ENCODE results near the gene FILIP1. TPM values are rescaled to one million over a fixed set of nuclear protein-coding genes. Genes with fewer than 3 reads are reported as not detected.

The FILIP1 gene
- total and polyA plus RNA-seq, 10 of the 15 experiments (the other 5 are each of a cell fraction or from before 2014, with no cell fraction given) = 0.23 to 2.0 (median 0.44) TPM

DNA sequence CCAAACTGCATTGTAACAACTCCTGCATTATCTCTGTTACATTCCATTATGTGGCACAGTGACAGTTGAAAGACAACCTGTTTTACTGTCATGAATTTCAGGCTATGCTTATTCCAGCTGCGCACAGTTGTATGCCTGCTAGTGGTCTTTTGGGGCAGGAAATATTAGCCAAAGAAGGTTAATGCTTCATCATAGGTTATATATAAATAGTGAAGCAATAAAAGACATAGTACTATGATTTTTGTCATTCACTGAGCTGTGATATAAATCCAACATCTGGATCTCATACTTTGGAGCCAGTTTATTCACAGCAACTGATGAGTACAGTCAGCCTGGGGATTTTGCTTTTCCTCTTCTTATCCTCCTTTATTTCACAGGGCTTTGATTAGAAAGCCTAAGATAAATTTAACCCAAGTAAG lies 55.6 kb downstream of the FILIP1 start:
- Histone ChIP-seq H2AFZ (ENCODE audit: control insufficient read depth, low read depth, low read length) (no peak overlapping the region), H3K4me2 (ENCODE audit: control insufficient read depth, insufficient read depth) (no peak overlapping the region), H3K36me3 (ENCODE audit: control insufficient read depth in 2 of 2, insufficient read depth in 2 of 2, low read length in 1 of 2) (no peaks in the 10 kb centered on the region), H3K9ac (ENCODE audit: control insufficient read depth, insufficient read depth, low read length) (no peak overlapping the region), H3K4me3 (no peak overlapping the region), H3K27me3 (replicated peaks in 1 of 2; ENCODE audit: control insufficient read depth in 2 of 2, insufficient read depth in 2 of 2, low read length in 1 of 2) (no peaks in the 10 kb centered on the region), H3K79me2 (ENCODE audit: control insufficient read depth, insufficient read depth, low read length) (no peaks in the 10 kb centered on the region), H3K4me1 (ENCODE audit: control insufficient read depth, insufficient read depth, low read length) (no peaks in the 10 kb centered on the region), H4K20me1 (ENCODE audit: control insufficient read depth, insufficient read depth) (no peaks in the 10 kb centered on the region), H3K27ac (ENCODE audit: control insufficient read depth, insufficient read depth) (no peak overlapping the region), H3K9me3 (replicated peaks; ENCODE audit: control insufficient read depth, insufficient read depth, low read length) (no peaks in the 10 kb centered on the region)
- TF ChIP-seq CHD2 (IDR thresholded peaks at IDR 0.05; ENCODE audit: borderline replicate concordance, low read depth, low read length) (no peak), MYC (IDR thresholded peaks at IDR 0.05; ENCODE audit: insufficient read depth, insufficient read length, insufficient replicate concordance, low read length, severe bottlenecking) (no peak), CHD4 (IDR thresholded peaks at IDR 0.05) (no peak)
- TF ChIP-seq, protein P1, sequence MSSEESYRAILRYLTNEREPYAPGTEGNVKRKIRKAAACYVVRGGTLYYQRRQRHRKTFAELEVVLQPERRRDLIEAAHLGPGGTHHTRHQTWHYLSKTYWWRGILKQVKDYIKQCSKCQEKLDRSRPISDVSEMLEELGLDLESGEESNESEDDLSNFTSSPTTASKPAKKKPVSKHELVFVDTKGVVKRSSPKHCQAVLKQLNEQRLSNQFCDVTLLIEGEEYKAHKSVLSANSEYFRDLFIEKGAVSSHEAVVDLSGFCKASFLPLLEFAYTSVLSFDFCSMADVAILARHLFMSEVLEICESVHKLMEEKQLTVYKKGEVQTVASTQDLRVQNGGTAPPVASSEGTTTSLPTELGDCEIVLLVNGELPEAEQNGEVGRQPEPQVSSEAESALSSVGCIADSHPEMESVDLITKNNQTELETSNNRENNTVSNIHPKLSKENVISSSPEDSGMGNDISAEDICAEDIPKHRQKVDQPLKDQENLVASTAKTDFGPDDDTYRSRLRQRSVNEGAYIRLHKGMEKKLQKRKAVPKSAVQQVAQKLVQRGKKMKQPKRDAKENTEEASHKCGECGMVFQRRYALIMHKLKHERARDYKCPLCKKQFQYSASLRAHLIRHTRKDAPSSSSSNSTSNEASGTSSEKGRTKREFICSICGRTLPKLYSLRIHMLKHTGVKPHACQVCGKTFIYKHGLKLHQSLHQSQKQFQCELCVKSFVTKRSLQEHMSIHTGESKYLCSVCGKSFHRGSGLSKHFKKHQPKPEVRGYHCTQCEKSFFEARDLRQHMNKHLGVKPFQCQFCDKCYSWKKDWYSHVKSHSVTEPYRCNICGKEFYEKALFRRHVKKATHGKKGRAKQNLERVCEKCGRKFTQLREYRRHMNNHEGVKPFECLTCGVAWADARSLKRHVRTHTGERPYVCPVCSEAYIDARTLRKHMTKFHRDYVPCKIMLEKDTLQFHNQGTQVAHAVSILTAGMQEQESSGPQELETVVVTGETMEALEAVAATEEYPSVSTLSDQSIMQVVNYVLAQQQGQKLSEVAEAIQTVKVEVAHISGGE (CRISPR knock-in tag; IDR thresholded peaks at IDR 0.05) = no peak
- TF ChIP-seq, protein P2, sequence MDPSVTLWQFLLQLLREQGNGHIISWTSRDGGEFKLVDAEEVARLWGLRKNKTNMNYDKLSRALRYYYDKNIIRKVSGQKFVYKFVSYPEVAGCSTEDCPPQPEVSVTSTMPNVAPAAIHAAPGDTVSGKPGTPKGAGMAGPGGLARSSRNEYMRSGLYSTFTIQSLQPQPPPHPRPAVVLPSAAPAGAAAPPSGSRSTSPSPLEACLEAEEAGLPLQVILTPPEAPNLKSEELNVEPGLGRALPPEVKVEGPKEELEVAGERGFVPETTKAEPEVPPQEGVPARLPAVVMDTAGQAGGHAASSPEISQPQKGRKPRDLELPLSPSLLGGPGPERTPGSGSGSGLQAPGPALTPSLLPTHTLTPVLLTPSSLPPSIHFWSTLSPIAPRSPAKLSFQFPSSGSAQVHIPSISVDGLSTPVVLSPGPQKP (IDR thresholded peaks at IDR 0.05; ENCODE audit: low read depth, low read length) = no peak
- BruUV-seq (replicated peaks) = no TSS peak
- RAD21 ChIA-PET (ENCODE audit: unreplicated experiment) = no interaction called here
- POLR2A ChIA-PET = interaction anchor here (0.8 kb wide), 1 partner anchor 9 kb away, joined by 3 read pairs; no protein-coding TSS in a partner anchor
- DNase-seq (ENCODE audit: low read depth, low spot score) (no peak), ATAC-seq (no peak), FAIRE-seq (no peak)
- CTCF ChIA-PET = interaction anchor here (0.8 to 1.7 kb wide), 3 partner anchors 9 to 141 kb away, joined by 3 to 5 read pairs (median 4); no protein-coding TSS in a partner anchor
- 27% methylated on average over 1 of the region's 1 CpG for WGBS (ENCODE audit: insufficient coverage, insufficient replicate concordance, low lambda C conversion rate, missing lambda C conversion rate)
- in situ Hi-C loops (cut with MboI) (no loop called here), intact Hi-C loops (cut with micrococcal nuclease; ENCODE audit: unreplicated experiment) (no loop called here)
- SMC1A ChIA-PET (ENCODE audit: uncharacterized antibody, unreplicated experiment) = interaction anchor here (0.9 to 1.7 kb wide), 4 partner anchors 8 to 85 kb away, joined by 3 to 6 read pairs (median 4); partner anchors contain the start of gene FILIP1

Measured in GM12878 (cell line).